ENCODE measurements around the gene RPRD2.

Gene RPRD2

DNA sequence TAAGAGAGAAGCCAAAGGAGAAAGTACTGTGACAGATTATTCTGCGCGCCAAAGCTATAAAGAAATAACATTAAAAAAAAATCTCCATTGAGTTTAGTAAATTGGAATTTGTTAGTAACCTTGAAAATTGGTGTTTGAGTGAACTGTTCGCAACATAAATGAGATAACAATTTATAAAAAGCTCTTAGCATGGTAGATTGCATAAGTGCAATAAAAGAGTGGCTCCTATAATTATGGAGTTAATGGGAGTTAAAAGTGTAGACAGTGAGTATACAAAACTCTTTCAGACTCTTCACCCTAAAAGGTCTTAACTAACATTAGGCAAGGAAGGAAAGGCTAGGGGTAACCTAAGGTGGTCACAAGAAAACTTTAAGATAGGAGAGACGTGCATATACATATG, 50.6 kb downstream of the RPRD2 start:
- no peak overlapping the region for H3K4me3 ChIP-seq (ENCODE audit: low read length)
- no peak overlapping the region for H3K56ac ChIP-seq (ENCODE audit: low read length)
- no peak overlapping the region for H3K27ac ChIP-seq (ENCODE audit: low read depth, low read length)
- H3K79me1 ChIP-seq (ENCODE audit: low read length) = peaks cover 1% of the 10 kb centered on the region
- H2BK15ac ChIP-seq (replicated peaks; ENCODE audit: low read depth) = no peak overlapping the region
- no peak overlapping the region for H2BK120ac ChIP-seq (ENCODE audit: low read depth, low read length)
- no peak overlapping the region for H2AK5ac ChIP-seq (ENCODE audit: low read length)
- H4K8ac ChIP-seq (ENCODE audit: low read depth, low read length) = no peak overlapping the region
- no peak overlapping the region for H3K23ac ChIP-seq (ENCODE audit: low read length)
- no peaks in the 10 kb centered on the region for H3K27me3 ChIP-seq (ENCODE audit: insufficient read depth, low read length, poor library complexity)
- H3K4me1 ChIP-seq (ENCODE audit: control insufficient read depth, low read depth, low read length) = no peaks in the 10 kb centered on the region
- no peak overlapping the region for H3K18ac ChIP-seq (ENCODE audit: low read length)
- WGBS (ENCODE audit: extremely low coverage, insufficient coverage, low lambda C conversion rate) = no CpG with 5 or more reads among the region's 4 CpGs
- H3K9ac ChIP-seq (ENCODE audit: low read length) = no peak overlapping the region
- H4K5ac ChIP-seq (ENCODE audit: low read length) = no peak overlapping the region
- H3K4ac ChIP-seq (ENCODE audit: low read depth, low read length) = no peak overlapping the region
- no peaks in the 10 kb centered on the region for H3K36me3 ChIP-seq (ENCODE audit: control insufficient read depth, insufficient read depth, low read length)
- no peak overlapping the region for H2BK5ac ChIP-seq (ENCODE audit: low read length)
- H3K4me2 ChIP-seq (ENCODE audit: low read length) = no peak overlapping the region
- DNase-seq = no peak
- peaks cover 9% of the 10 kb centered on the region for H3K79me2 ChIP-seq (ENCODE audit: control insufficient read depth, insufficient read depth, low read length)

- no peak overlapping the region for H3K4me3 ChIP-seq (ENCODE audit: low read length)
- no peak overlapping the region for H3K56ac ChIP-seq (ENCODE audit: low read length)
- no peak overlapping the region for H2BK15ac ChIP-seq (replicated peaks; ENCODE audit: low read depth)
- no peak overlapping the region for H4K5ac ChIP-seq (ENCODE audit: low read length)
- no peak overlapping the region for H2AK5ac ChIP-seq (ENCODE audit: low read length)
- H3K9ac ChIP-seq (ENCODE audit: low read length) = no peak overlapping the region
- no peaks in the 10 kb centered on the region for H3K4me1 ChIP-seq (ENCODE audit: control insufficient read depth, low read depth, low read length)
- peaks cover 2% of the 10 kb centered on the region for H3K79me2 ChIP-seq (ENCODE audit: control insufficient read depth, insufficient read depth, low read length)
- no peak overlapping the region for H3K4me2 ChIP-seq (ENCODE audit: low read length)
- no peaks in the 10 kb centered on the region for H3K27me3 ChIP-seq (ENCODE audit: insufficient read depth, low read length, poor library complexity)
- no peak overlapping the region for H3K23ac ChIP-seq (ENCODE audit: low read length)
- H2BK5ac ChIP-seq (ENCODE audit: low read length) = no peak overlapping the region
- WGBS (ENCODE audit: extremely low coverage, insufficient coverage, low lambda C conversion rate) = no CpG with 5 or more reads among the region's 3 CpGs
- H4K8ac ChIP-seq (ENCODE audit: low read depth, low read length) = no peak overlapping the region
- no peaks in the 10 kb centered on the region for H3K36me3 ChIP-seq (ENCODE audit: control insufficient read depth, insufficient read depth, low read length)
- H3K27ac ChIP-seq (ENCODE audit: low read depth, low read length) = no peak overlapping the region
- no peak overlapping the region for H3K4ac ChIP-seq (ENCODE audit: low read depth, low read length)
- no peak overlapping the region for H3K18ac ChIP-seq (ENCODE audit: low read length)
- DNase-seq = no peak
- no peak overlapping the region for H2BK120ac ChIP-seq (ENCODE audit: low read depth, low read length)
- H3K79me1 ChIP-seq (ENCODE audit: low read length) = no peaks in the 10 kb centered on the region
Observed at GRCh38 chr1:150415800-150416199, 51.9 kb downstream of the RPRD2 start.

DNA sequence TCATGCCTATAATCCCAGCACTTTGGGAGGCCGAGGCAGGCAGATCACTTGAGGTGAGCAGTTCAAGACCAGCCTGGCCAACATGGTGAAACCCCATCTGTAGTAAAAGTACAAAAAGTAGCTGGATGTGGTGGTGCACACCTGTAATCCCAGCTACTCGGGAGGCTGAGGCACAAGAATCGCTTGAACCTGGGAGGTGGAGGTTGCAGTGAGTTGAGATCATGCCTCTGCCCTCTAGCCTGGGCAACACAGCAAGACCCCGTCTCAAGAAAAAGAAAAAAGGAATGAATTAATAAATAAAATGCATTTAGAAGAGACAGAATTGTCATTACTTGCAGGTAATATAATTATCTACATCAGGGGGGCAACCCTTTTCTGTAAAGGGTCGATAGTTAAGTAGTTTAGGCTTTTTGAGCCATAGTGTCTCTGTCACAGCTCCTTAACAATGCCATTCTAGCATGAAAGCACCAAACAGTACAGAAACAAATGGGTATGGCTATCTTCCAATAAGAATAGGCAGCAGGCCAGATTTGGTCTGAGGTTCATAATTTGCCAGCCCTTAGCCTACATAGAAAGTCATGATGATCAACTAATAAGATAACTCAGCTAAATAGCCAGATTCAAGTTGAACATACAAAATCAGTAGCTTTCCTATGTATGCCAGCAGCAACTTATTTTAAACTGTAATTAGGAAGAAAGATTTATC, 56.8 kb downstream of the RPRD2 start:
- H3K36me3 ChIP-seq (ENCODE audit: control insufficient read depth, insufficient read depth, low read length) = no peaks in the 10 kb centered on the region
- no peaks in the 10 kb centered on the region for H3K79me1 ChIP-seq (ENCODE audit: low read length)
- no peak overlapping the region for H3K56ac ChIP-seq (ENCODE audit: low read length)
- no peaks in the 10 kb centered on the region for H3K4me1 ChIP-seq (ENCODE audit: control insufficient read depth, low read depth, low read length)
- no peak overlapping the region for H4K5ac ChIP-seq (ENCODE audit: low read length)
- H3K27ac ChIP-seq (ENCODE audit: low read depth, low read length) = no peak overlapping the region
- H3K23ac ChIP-seq (ENCODE audit: low read length) = no peak overlapping the region
- H3K27me3 ChIP-seq (ENCODE audit: insufficient read depth, low read length, poor library complexity) = no peaks in the 10 kb centered on the region
- H3K4me2 ChIP-seq (ENCODE audit: low read length) = no peak overlapping the region
- no peak for DNase-seq
- H4K8ac ChIP-seq (ENCODE audit: low read depth, low read length) = no peak overlapping the region
- H2AK5ac ChIP-seq (ENCODE audit: low read length) = no peak overlapping the region
- no peaks in the 10 kb centered on the region for H3K79me2 ChIP-seq (ENCODE audit: control insufficient read depth, insufficient read depth, low read length)
- no peak overlapping the region for H2BK120ac ChIP-seq (ENCODE audit: low read depth, low read length)
- H2BK15ac ChIP-seq (replicated peaks; ENCODE audit: low read depth) = no peak overlapping the region
- H2BK5ac ChIP-seq (ENCODE audit: low read length) = no peak overlapping the region
- WGBS (ENCODE audit: extremely low coverage, insufficient coverage, low lambda C conversion rate) = no CpG with 5 or more reads among the region's 5 CpGs
- no peak overlapping the region for H3K4ac ChIP-seq (ENCODE audit: low read depth, low read length)
- H3K18ac ChIP-seq (ENCODE audit: low read length) = no peak overlapping the region
- H3K9ac ChIP-seq (ENCODE audit: low read length) = no peak overlapping the region
- H3K4me3 ChIP-seq (ENCODE audit: low read length) = no peak overlapping the region

- no peaks in the 10 kb centered on the region for H3K79me1 ChIP-seq (ENCODE audit: low read length)
- H3K9ac ChIP-seq (ENCODE audit: low read length) = no peak overlapping the region
- no peaks in the 10 kb centered on the region for H3K4me1 ChIP-seq (ENCODE audit: control insufficient read depth, low read depth, low read length)
- H3K27me3 ChIP-seq (ENCODE audit: insufficient read depth, low read length, poor library complexity) = no peaks in the 10 kb centered on the region
- H2BK120ac ChIP-seq (ENCODE audit: low read depth, low read length) = no peak overlapping the region
- no peak overlapping the region for H3K23ac ChIP-seq (ENCODE audit: low read length)
- H2BK5ac ChIP-seq (ENCODE audit: low read length) = no peak overlapping the region
- H2BK15ac ChIP-seq (replicated peaks; ENCODE audit: low read depth) = no peak overlapping the region
- H3K4me2 ChIP-seq (ENCODE audit: low read length) = no peak overlapping the region
- DNase-seq = no peak
- H4K8ac ChIP-seq (ENCODE audit: low read depth, low read length) = no peak overlapping the region
- no peak overlapping the region for H3K27ac ChIP-seq (ENCODE audit: low read depth, low read length)
- no peak overlapping the region for H4K5ac ChIP-seq (ENCODE audit: low read length)
- no peak overlapping the region for H3K4ac ChIP-seq (ENCODE audit: low read depth, low read length)
- H3K36me3 ChIP-seq (ENCODE audit: control insufficient read depth, insufficient read depth, low read length) = no peaks in the 10 kb centered on the region
- H3K18ac ChIP-seq (ENCODE audit: low read length) = no peak overlapping the region
- no CpG with 5 or more reads among the region's 2 CpGs for WGBS (ENCODE audit: extremely low coverage, insufficient coverage, low lambda C conversion rate)
- H3K4me3 ChIP-seq (ENCODE audit: low read length) = no peak overlapping the region
- H3K56ac ChIP-seq (ENCODE audit: low read length) = no peak overlapping the region
- no peak overlapping the region for H2AK5ac ChIP-seq (ENCODE audit: low read length)
- H3K79me2 ChIP-seq (ENCODE audit: control insufficient read depth, insufficient read depth, low read length) = no peaks in the 10 kb centered on the region
Observed at GRCh38 chr1:150422541-150422940, 58.6 kb downstream of the RPRD2 start.

GRCh38 chr1:150429805-150430204, 65.9 kb downstream of the RPRD2 start:
- H3K36me3 ChIP-seq (ENCODE audit: control insufficient read depth, insufficient read depth, low read length) = no peaks in the 10 kb centered on the region
- no peak overlapping the region for H2BK5ac ChIP-seq (ENCODE audit: low read length)
- no peak overlapping the region for H4K5ac ChIP-seq (ENCODE audit: low read length)
- H2AK5ac ChIP-seq (ENCODE audit: low read length) = no peak overlapping the region
- WGBS (ENCODE audit: extremely low coverage, insufficient coverage, low lambda C conversion rate) = no CpG with 5 or more reads among the region's 3 CpGs
- H3K4me3 ChIP-seq (ENCODE audit: low read length) = no peak overlapping the region
- H3K4me1 ChIP-seq (ENCODE audit: control insufficient read depth, low read depth, low read length) = no peaks in the 10 kb centered on the region
- H3K27ac ChIP-seq (ENCODE audit: low read depth, low read length) = no peak overlapping the region
- peak; percentile 32 for DNase-seq
- no peak overlapping the region for H3K4ac ChIP-seq (ENCODE audit: low read depth, low read length)
- H2BK15ac ChIP-seq (replicated peaks; ENCODE audit: low read depth) = no peak overlapping the region
- no peak overlapping the region for H3K23ac ChIP-seq (ENCODE audit: low read length)
- no peak overlapping the region for H2BK120ac ChIP-seq (ENCODE audit: low read depth, low read length)
- no peaks in the 10 kb centered on the region for H3K79me1 ChIP-seq (ENCODE audit: low read length)
- no peak overlapping the region for H3K18ac ChIP-seq (ENCODE audit: low read length)
- H4K8ac ChIP-seq (ENCODE audit: low read depth, low read length) = no peak overlapping the region
- no peak overlapping the region for H3K9ac ChIP-seq (ENCODE audit: low read length)
- H3K56ac ChIP-seq (ENCODE audit: low read length) = no peak overlapping the region
- H3K79me2 ChIP-seq (ENCODE audit: control insufficient read depth, insufficient read depth, low read length) = no peaks in the 10 kb centered on the region
- H3K4me2 ChIP-seq (ENCODE audit: low read length) = no peak overlapping the region
- no peaks in the 10 kb centered on the region for H3K27me3 ChIP-seq (ENCODE audit: insufficient read depth, low read length, poor library complexity)

- no peak overlapping the region for H3K56ac ChIP-seq (ENCODE audit: low read length)
- no peak overlapping the region for H3K9ac ChIP-seq (ENCODE audit: low read length)
- no peaks in the 10 kb centered on the region for H3K4me1 ChIP-seq (ENCODE audit: control insufficient read depth, low read depth, low read length)
- no peak overlapping the region for H2AK5ac ChIP-seq (ENCODE audit: low read length)
- no peak overlapping the region for H3K18ac ChIP-seq (ENCODE audit: low read length)
- H3K23ac ChIP-seq (ENCODE audit: low read length) = no peak overlapping the region
- H2BK15ac ChIP-seq (replicated peaks; ENCODE audit: low read depth) = no peak overlapping the region
- no peak overlapping the region for H2BK120ac ChIP-seq (ENCODE audit: low read depth, low read length)
- no peak overlapping the region for H3K27ac ChIP-seq (ENCODE audit: low read depth, low read length)
- H3K4me3 ChIP-seq (ENCODE audit: low read length) = no peak overlapping the region
- no peak overlapping the region for H2BK5ac ChIP-seq (ENCODE audit: low read length)
- H4K8ac ChIP-seq (ENCODE audit: low read depth, low read length) = no peak overlapping the region
- H3K36me3 ChIP-seq (ENCODE audit: control insufficient read depth, insufficient read depth, low read length) = no peaks in the 10 kb centered on the region
- no peak for DNase-seq
- H3K79me1 ChIP-seq (ENCODE audit: low read length) = no peaks in the 10 kb centered on the region
- H3K4me2 ChIP-seq (ENCODE audit: low read length) = no peak overlapping the region
- no peaks in the 10 kb centered on the region for H3K79me2 ChIP-seq (ENCODE audit: control insufficient read depth, insufficient read depth, low read length)
- H3K27me3 ChIP-seq (ENCODE audit: insufficient read depth, low read length, poor library complexity) = no peaks in the 10 kb centered on the region
- WGBS (ENCODE audit: extremely low coverage, insufficient coverage, low lambda C conversion rate) = 100% methylated on average over 1 of the region's 2 CpGs
- H3K4ac ChIP-seq (ENCODE audit: low read depth, low read length) = no peak overlapping the region
- H4K5ac ChIP-seq (ENCODE audit: low read length) = no peak overlapping the region
Observed at GRCh38 chr1:150441121-150441520, 77.2 kb downstream of the RPRD2 start.
